Measurements from ENCODE around the gene NALF2. TPM values are rescaled to one million over a fixed set of nuclear protein-coding genes. Genes with fewer than 3 reads are reported as not detected.

The NALF2 gene
- total RNA-seq, 1 donor from 2014 or later, result 9.8 TPM

GRCh38 chrX:69508610-69509009 is 4.5 kb downstream of the NALF2 start:
- TF ChIP-seq CTCF (IDR thresholded peaks at IDR 0.05; ENCODE audit: partially characterized antibody, unreplicated experiment), result no peak
- peaks cover 5% of the 10 kb centered on the region for H3K4me1 Mint-ChIP-seq (ENCODE audit: low read depth, unreplicated experiment)
- peaks cover 6% of the 10 kb centered on the region for H3K27me3 Mint-ChIP-seq (ENCODE audit: unreplicated experiment)
- H3K27ac Mint-ChIP-seq (ENCODE audit: unreplicated experiment), result no peak overlapping the region
- H3K4me3 Mint-ChIP-seq (ENCODE audit: unreplicated experiment), result peak overlapping the region; percentile 68
- no peaks in the 10 kb centered on the region for H3K9me3 Mint-ChIP-seq (ENCODE audit: unreplicated experiment)
- DNase-seq, result no peak
- H3K36me3 Mint-ChIP-seq (ENCODE audit: unreplicated experiment), result no peaks in the 10 kb centered on the region

GRCh38 chrX:69510137-69510715 is 6.1 kb downstream of the NALF2 start:
- no peak for DNase-seq
- Mint-ChIP-seq H3K9me3 (ENCODE audit: unreplicated experiment) (no peaks in the 10 kb centered on the region), H3K4me3 (ENCODE audit: unreplicated experiment) (no peak overlapping the region), H3K27me3 (ENCODE audit: unreplicated experiment) (peaks cover 6% of the 10 kb centered on the region), H3K4me1 (ENCODE audit: low read depth, unreplicated experiment) (peaks cover 5% of the 10 kb centered on the region), H3K27ac (ENCODE audit: unreplicated experiment) (no peak overlapping the region), H3K36me3 (ENCODE audit: unreplicated experiment) (no peaks in the 10 kb centered on the region)
- TF ChIP-seq CTCF (IDR thresholded peaks at IDR 0.05; ENCODE audit: partially characterized antibody, unreplicated experiment), result no peak

GRCh38 chrX:69510914-69511513 is 6.9 kb downstream of the NALF2 start:
- peaks cover 5% of the 10 kb centered on the region for H3K4me1 Mint-ChIP-seq (ENCODE audit: low read depth, unreplicated experiment)
- H3K4me3 Mint-ChIP-seq (ENCODE audit: unreplicated experiment), result no peak overlapping the region
- H3K27ac Mint-ChIP-seq (ENCODE audit: unreplicated experiment), result no peak overlapping the region
- no peak for DNase-seq
- TF ChIP-seq CTCF (IDR thresholded peaks at IDR 0.05; ENCODE audit: partially characterized antibody, unreplicated experiment), result no peak
- H3K27me3 Mint-ChIP-seq (ENCODE audit: unreplicated experiment), result peaks cover 5% of the 10 kb centered on the region
- no peaks in the 10 kb centered on the region for H3K9me3 Mint-ChIP-seq (ENCODE audit: unreplicated experiment)
- H3K36me3 Mint-ChIP-seq (ENCODE audit: unreplicated experiment), result no peaks in the 10 kb centered on the region

- no peak for DNase-seq
- Mint-ChIP-seq H3K36me3 (ENCODE audit: unreplicated experiment) (no peaks in the 10 kb centered on the region), H3K27ac (ENCODE audit: unreplicated experiment) (no peak overlapping the region), H3K4me3 (ENCODE audit: unreplicated experiment) (no peak overlapping the region), H3K9me3 (ENCODE audit: unreplicated experiment) (peaks cover 3% of the 10 kb centered on the region), H3K4me1 (ENCODE audit: low read depth, unreplicated experiment) (peaks cover 3% of the 10 kb centered on the region), H3K27me3 (ENCODE audit: unreplicated experiment) (no peaks in the 10 kb centered on the region)
- TF ChIP-seq CTCF (IDR thresholded peaks at IDR 0.05; ENCODE audit: partially characterized antibody, unreplicated experiment), result no peak
Measured at GRCh38 chrX:69522052-69522451, 17.9 kb downstream of the NALF2 start.

GRCh38 chrX:69523314-69523713 is 19.2 kb downstream of the NALF2 start:
- Mint-ChIP-seq H3K4me3 (ENCODE audit: unreplicated experiment) (no peak overlapping the region), H3K27me3 (ENCODE audit: unreplicated experiment) (no peaks in the 10 kb centered on the region), H3K4me1 (ENCODE audit: low read depth, unreplicated experiment) (peaks cover 3% of the 10 kb centered on the region), H3K9me3 (ENCODE audit: unreplicated experiment) (peaks cover 2% of the 10 kb centered on the region), H3K27ac (ENCODE audit: unreplicated experiment) (no peak overlapping the region), H3K36me3 (ENCODE audit: unreplicated experiment) (no peaks in the 10 kb centered on the region)
- DNase-seq, result no peak
- TF ChIP-seq CTCF (IDR thresholded peaks at IDR 0.05; ENCODE audit: partially characterized antibody, unreplicated experiment), result no peak
